ENCODE measurements around the gene SPATA33. TPM values are rescaled to one million over a fixed set of nuclear protein-coding genes. Genes with fewer than 3 reads are reported as not detected.
A peak's percentile ranks its signal among the peaks of the same experiment; 100 is the strongest.

SPATA33 gene
- total RNA-seq, result 2.0 and 4.1 TPM in 2 replicates

- peak; percentile 90 for DNase-seq
These were observed at the start of gene SPATA33, which contains the start of gene CHMP1A for GRCh38 chr16:89657442-89658220. SPATA33 (plus strand) TSS chr16:89657836; CDS start chr16:89657912, 76 bp downstream. CHMP1A (minus strand) TSS chr16:89657708; CDS start chr16:89657588, 120 bp downstream.

- DNase-seq, result no peak
These were observed 49.5 kb upstream of the SPATA33 start for GRCh38 chr16:89607937-89608740.

GRCh38 chr16:89610108-89610453 is 47.6 kb upstream of the SPATA33 start:
- no peak for DNase-seq

- DNase-seq, result no peak
These were observed 45.0 kb upstream of the SPATA33 start for GRCh38 chr16:89612415-89613166.

- peak; percentile 24 for DNase-seq
These were observed 44.2 kb upstream of the SPATA33 start, which contains the start of gene DPEP1 for GRCh38 chr16:89613231-89613953. DPEP1 (plus strand) TSS chr16:89613642; CDS start chr16:89630411, 16,769 bp downstream.

- no peak for DNase-seq
These were observed 43.6 kb upstream of the SPATA33 start for GRCh38 chr16:89613954-89614459.

GRCh38 chr16:89615176-89615575 is 42.5 kb upstream of the SPATA33 start:
- DNase-seq, result no peak

GRCh38 chr16:89615596-89616090 is 42.0 kb upstream of the SPATA33 start:
- peak; percentile 53 for DNase-seq

- DNase-seq, result no peak
These were observed 41.0 kb upstream of the SPATA33 start for GRCh38 chr16:89616623-89617022.

- DNase-seq, result no peak
These were observed 40.6 kb upstream of the SPATA33 start for GRCh38 chr16:89617036-89617435.

GRCh38 chr16:89618109-89618998 is 39.3 kb upstream of the SPATA33 start:
- DNase-seq, result no peak

GRCh38 chr16:89619840-89620239 is 37.8 kb upstream of the SPATA33 start:
- no peak for DNase-seq

- no peak for DNase-seq
These were observed 37.2 kb upstream of the SPATA33 start for GRCh38 chr16:89620406-89620841.

- DNase-seq, result no peak
These were observed 36.4 kb upstream of the SPATA33 start for GRCh38 chr16:89621136-89621697.

GRCh38 chr16:89621698-89622409 is 35.8 kb upstream of the SPATA33 start:
- no peak for DNase-seq

GRCh38 chr16:89623511-89624261 is 34.0 kb upstream of the SPATA33 start:
- peak; percentile 70 for DNase-seq

GRCh38 chr16:89624777-89625761 is 32.6 kb upstream of the SPATA33 start:
- no peak for DNase-seq
